Thyroid gland (tissue), 4 donors: ENCODE measurements around the gene TRANK1. TPM values are rescaled to one million over a fixed set of nuclear protein-coding genes. Genes with fewer than 3 reads are reported as not detected.
A peak's percentile ranks its signal among the peaks of the same experiment; 100 is the strongest.
"Not testable (repeated sequence)": the region's sequence is repeated elsewhere in the genome, so short reads cannot be mapped to it uniquely, and the experiment has no call there.

Source experiments
- DNase-seq, 2 donors: peaks; one replicate each; pipeline ENCODE4 v3.0.0-alpha.2; 2019
- H3K27ac ChIP-seq, 3 donors: fragments of 200-600 bp; sonication (generic); 1 replicate in 2 of 3; 2 replicates in 1 of 3; pipeline ENCODE4 v1.5.1; 2016 to 2019; ENCODE audit warnings: mild to moderate bottlenecking in 1 of 3, moderate library complexity in 1 of 3
- H3K27me3 ChIP-seq: fragments of 200-600 bp; sonication (generic); one replicate; pipeline ENCODE4 v1.5.1; 2019
- H3K36me3 ChIP-seq, 2 donors: fragments of 200-600 bp; sonication (generic); one replicate each; pipeline ENCODE4 v1.5.1; 2016 to 2019
- H3K4me1 ChIP-seq, 2 donors: fragments of 200-600 bp; sonication (generic); one replicate each; pipeline ENCODE4 v1.5.1; 2017 to 2019
- H3K4me3 ChIP-seq, 3 donors: fragments of 200-600 bp; sonication (generic); replicated peaks in 1 of 3; 1 replicate in 2 of 3; 2 replicates in 1 of 3; pipeline ENCODE4 v1.5.1; 2016; ENCODE audit warnings: mild to moderate bottlenecking in 1 of 3
- H3K9me3 ChIP-seq: fragments of 200-600 bp; sonication (generic); one replicate; pipeline ENCODE4 v1.5.1; 2017
- POLR2A ChIP-seq, 2 donors: fragments of 450-650 bp; IDR thresholded peaks; one replicate each; pipeline ENCODE4 v1.6.1; 2017; ENCODE audit warnings: antibody characterized with exemption in 2 of 2, mild to moderate bottlenecking in 2 of 2, moderate library complexity in 1 of 2
- WGBS, 2 donors: methylation state at CpG; one replicate each; pipeline ENCODE4 v1.1.5; 2017; 5-methylcytosine and 5-hydroxymethylcytosine counted together
- intact Hi-C: fragments of 100-400 bp; cut with DNase I; formaldehyde crosslinking; loops from one replicate; pipeline ENCODE4 v1.15.1; 2023
- total RNA-seq, 4 donors: library from RNA; depleted of rRNA; stranded (reverse); fragments of >200 nt; gene quantifications; one replicate each; pipeline ENCODE4 v1.2.3, GENCODE V29; 2016
- TF ChIP-seq, protein P1 (sequence below), 6 experiments: fragments of 200-600 bp in 3 of 6; fragments of 450-650 bp in 3 of 6; sonication (generic) in 3 of 6; IDR thresholded peaks; one replicate each; pipeline ENCODE4 v1.5.1; 2016 to 2019; ENCODE audit warnings: antibody characterized with exemption in 6 of 6, mild to moderate bottlenecking in 2 of 6, inconsistent platforms in 1 of 6, moderate library complexity in 1 of 6

The TRANK1 gene
- total RNA-seq, 4 donors from 2014 or later, result 11.7 to 26.3 (median 18.5) TPM

DNA sequence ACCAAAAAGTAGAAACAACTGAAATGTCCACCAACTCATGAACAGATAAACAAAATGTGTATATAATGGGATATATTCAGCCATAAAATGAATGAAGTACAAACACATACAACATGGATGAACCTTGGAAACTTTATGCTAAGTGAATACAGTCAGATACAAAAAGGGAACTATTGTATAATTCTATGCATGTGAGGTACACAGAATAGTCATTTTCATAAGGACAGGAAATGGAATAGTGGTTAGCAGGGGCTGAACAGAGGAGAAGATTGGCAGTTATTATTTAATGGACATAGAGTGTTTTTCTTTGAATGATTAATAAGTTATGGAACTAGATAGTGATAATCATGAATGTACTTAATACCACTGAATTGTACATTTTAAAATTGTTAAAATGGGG is 20.0 kb upstream of the TRANK1 start:
- H3K27ac ChIP-seq, result peak overlapping the region; percentile 87 to 96 (median 94)
- intact Hi-C loops, result loop anchor here (5.0 kb wide), 1 partner anchor 233 kb away; no protein-coding TSS in a partner anchor
- H3K36me3 ChIP-seq, result no peaks in the 10 kb centered on the region
- TF ChIP-seq, protein P1, sequence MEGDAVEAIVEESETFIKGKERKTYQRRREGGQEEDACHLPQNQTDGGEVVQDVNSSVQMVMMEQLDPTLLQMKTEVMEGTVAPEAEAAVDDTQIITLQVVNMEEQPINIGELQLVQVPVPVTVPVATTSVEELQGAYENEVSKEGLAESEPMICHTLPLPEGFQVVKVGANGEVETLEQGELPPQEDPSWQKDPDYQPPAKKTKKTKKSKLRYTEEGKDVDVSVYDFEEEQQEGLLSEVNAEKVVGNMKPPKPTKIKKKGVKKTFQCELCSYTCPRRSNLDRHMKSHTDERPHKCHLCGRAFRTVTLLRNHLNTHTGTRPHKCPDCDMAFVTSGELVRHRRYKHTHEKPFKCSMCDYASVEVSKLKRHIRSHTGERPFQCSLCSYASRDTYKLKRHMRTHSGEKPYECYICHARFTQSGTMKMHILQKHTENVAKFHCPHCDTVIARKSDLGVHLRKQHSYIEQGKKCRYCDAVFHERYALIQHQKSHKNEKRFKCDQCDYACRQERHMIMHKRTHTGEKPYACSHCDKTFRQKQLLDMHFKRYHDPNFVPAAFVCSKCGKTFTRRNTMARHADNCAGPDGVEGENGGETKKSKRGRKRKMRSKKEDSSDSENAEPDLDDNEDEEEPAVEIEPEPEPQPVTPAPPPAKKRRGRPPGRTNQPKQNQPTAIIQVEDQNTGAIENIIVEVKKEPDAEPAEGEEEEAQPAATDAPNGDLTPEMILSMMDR (IDR thresholded peaks at IDR 0.05), result no peak
- TF ChIP-seq POLR2A (IDR thresholded peaks at IDR 0.05), result no peak
- H3K9me3 ChIP-seq, result no peaks in the 10 kb centered on the region
- no peaks in the 10 kb centered on the region for H3K27me3 ChIP-seq
- DNase-seq, result no peak
- no peak overlapping the region for H3K4me3 ChIP-seq
- H3K4me1 ChIP-seq, result peaks cover 28 to 30% of the 10 kb centered on the region in 2 donors

DNA sequence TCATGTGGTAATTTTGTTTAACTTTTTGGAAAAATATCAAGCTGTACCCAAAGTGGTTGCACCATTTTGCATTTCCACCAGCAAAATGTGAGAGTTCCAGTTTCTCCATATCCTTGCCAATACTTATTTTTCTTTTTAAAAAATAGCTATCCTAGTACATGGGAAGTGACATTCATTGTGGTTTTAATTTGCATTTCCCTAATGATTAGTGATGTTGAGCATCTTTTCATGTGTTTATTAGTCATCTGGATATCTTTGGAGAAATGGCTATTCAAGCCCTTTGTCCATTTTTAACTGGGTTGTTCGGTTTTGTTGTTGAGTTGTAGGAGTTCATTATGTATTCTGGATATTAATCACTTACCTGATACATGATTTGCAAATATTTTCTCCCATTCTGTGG is 19.5 kb upstream of the TRANK1 start:
- Histone ChIP-seq H3K4me3 (no peak overlapping the region), H3K27me3 (no peaks in the 10 kb centered on the region), H3K27ac (peak overlapping the region; percentile 87 to 96 (median 94)), H3K36me3 (no peaks in the 10 kb centered on the region), H3K9me3 (no peaks in the 10 kb centered on the region), H3K4me1 (peaks cover 28% of the 10 kb centered on the region in 2 donors)
- no peak for TF ChIP-seq POLR2A (IDR thresholded peaks at IDR 0.05)
- TF ChIP-seq, protein P1 (IDR thresholded peaks at IDR 0.05), result no peak
- intact Hi-C loops, result loop anchor here (5.0 kb wide), 1 partner anchor 232 kb away; no protein-coding TSS in a partner anchor
- 92 to 100% methylated on average over 1 of the region's 1 CpG for WGBS, 2 donors
- DNase-seq, result no peak

- H3K27me3 ChIP-seq, H3K27ac ChIP-seq, DNase-seq, H3K4me3 ChIP-seq, H3K36me3 ChIP-seq, H3K9me3 ChIP-seq: not testable (repeated sequence)
- WGBS, 2 donors, result 97 to 98% methylated on average over 7 of the region's 7 CpGs
- intact Hi-C loops, result loop anchor here (5.0 kb wide), 1 partner anchor 231 kb away; no protein-coding TSS in a partner anchor
- H3K4me1 ChIP-seq, result peaks cover 32 to 33% of the 10 kb centered on the region in 2 donors
Observed at GRCh38 chr3:36963008-36963407, 18.2 kb upstream of the TRANK1 start.

DNA sequence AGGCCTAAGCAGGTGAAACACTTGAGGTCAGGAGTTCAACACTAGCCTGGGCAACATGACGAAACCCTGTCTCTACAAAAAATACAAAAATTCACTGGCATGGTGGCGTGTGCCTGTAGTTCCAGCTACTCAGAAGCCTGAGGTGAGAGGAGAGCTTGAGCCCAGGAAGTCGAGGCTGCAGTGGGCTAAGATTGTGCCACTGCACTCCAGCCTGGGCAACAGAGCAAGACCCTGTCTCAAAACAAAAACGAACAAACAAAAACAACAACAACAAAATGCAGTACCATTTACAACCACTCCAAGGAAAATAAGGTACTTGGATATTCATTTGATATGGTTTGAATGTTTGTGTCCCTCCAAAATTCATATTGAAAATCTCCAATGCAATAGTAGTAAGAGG is 15.6 kb upstream of the TRANK1 start:
- TF ChIP-seq POLR2A (IDR thresholded peaks at IDR 0.05), result no peak
- TF ChIP-seq, protein P1 (IDR thresholded peaks at IDR 0.05), result peak in 1 of 6 experiments; percentile 21
- DNase-seq, result no peak
- no peaks in the 10 kb centered on the region for H3K36me3 ChIP-seq
- no peaks in the 10 kb centered on the region for H3K9me3 ChIP-seq
- H3K27ac ChIP-seq, result peak overlapping the region; percentile 57 to 84 (median 75)
- H3K27me3 ChIP-seq, result no peaks in the 10 kb centered on the region
- WGBS, 2 donors, result 80 to 87% methylated on average over 4 of the region's 4 CpGs
- intact Hi-C loops, result loop anchor here (5.0 kb wide), 1 partner anchor 228 kb away; no protein-coding TSS in a partner anchor
- peaks cover 22 to 26% of the 10 kb centered on the region in 2 donors for H3K4me1 ChIP-seq
- no peak overlapping the region for H3K4me3 ChIP-seq

DNA sequence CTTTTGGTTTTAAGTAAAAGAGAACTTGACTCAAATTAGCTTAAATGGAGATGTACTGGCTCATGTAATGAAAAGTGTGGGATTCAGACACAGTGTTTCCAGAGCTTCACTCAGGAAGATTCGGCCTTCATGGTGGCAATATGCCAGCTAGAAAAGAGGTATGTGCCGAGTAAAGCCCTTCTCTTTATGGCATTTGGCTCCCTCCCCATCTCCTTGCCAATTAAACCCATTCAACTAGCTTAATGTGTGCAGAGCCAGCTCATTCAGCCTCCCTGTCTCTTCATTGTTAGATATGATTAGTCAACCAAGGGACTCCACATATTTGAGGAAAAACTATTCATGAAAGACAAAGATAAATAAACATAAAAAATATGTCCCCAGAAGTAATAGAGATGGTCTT is 15.0 kb upstream of the TRANK1 start:
- TF ChIP-seq POLR2A (IDR thresholded peaks at IDR 0.05), result no peak
- TF ChIP-seq, protein P1 (IDR thresholded peaks at IDR 0.05), result no peak
- Histone ChIP-seq H3K36me3 (no peaks in the 10 kb centered on the region), H3K9me3 (no peaks in the 10 kb centered on the region), H3K4me1 (peaks cover 16 to 21% of the 10 kb centered on the region in 2 donors), H3K4me3 (no peak overlapping the region), H3K27me3 (no peaks in the 10 kb centered on the region), H3K27ac (peak overlapping the region; percentile 57 to 84 (median 75))
- intact Hi-C loops, result loop anchor here (5.0 kb wide), 1 partner anchor 228 kb away; no protein-coding TSS in a partner anchor
- WGBS, 2 donors, result 20 to 31% methylated on average over 2 of the region's 2 CpGs
- DNase-seq, result peak; percentile 59 to 67
